Endothelial cell of umbilical vein (primary cell): ENCODE data around the gene NECTIN4. TPM values are rescaled to one million over a fixed set of nuclear protein-coding genes. Genes with fewer than 3 reads are reported as not detected.

ENCODE experiments used
- BruUV-seq: library from RNA; stranded (reverse); fragments of 400-500 nt; replicated peaks from 2 replicates; lab custom pipeline; 2021; lab: Mats Ljungman, UMichigan
- CTCF ChIA-PET: fragments of 300-600, 350-600 bp; sonication (Branson Sonifier 250); formaldehyde crosslinking; loops from one replicate; lab custom pipeline; 2021; ENCODE audit warnings: antibody characterized with exemption, inconsistent platforms; lab: Charles Lee
- POLR2A ChIA-PET: fragments of 300-600, 350-600 bp; sonication (Branson Sonifier 250); formaldehyde crosslinking; loops from one replicate; lab custom pipeline; 2021; ENCODE audit warnings: antibody characterized with exemption, inconsistent platforms; lab: Charles Lee
- DNase-seq: peaks from one replicate; pipeline ENCODE4 v3.0.0-alpha.2; 2011; ENCODE audit warnings: low read depth, low spot score
- FAIRE-seq: peaks from 2 replicates; lab custom pipeline; 2011; peaks lifted over from hg19 to GRCh38; lab: Jason Lieb, UNC
- H2AFZ ChIP-seq: 2 replicates; pipeline ENCODE4 v1.6.0; 2012; ENCODE audit warnings: low read depth, low read length, control low read depth, inconsistent platforms
- H3K27ac ChIP-seq: 2 replicates; pipeline ENCODE4 v1.5.1; 2011; ENCODE audit warnings: low read depth, mild to moderate bottlenecking, control low read depth, low read length, moderate library complexity; ENCODE audit not compliant: insufficient read depth
- H3K27me3 ChIP-seq, 2 experiments: 2 replicates each; pipeline versions ENCODE4 v1.6.0 to v1.6.1; 2011; ENCODE audit warnings: low read length in 2 of 2, mixed read lengths in 1 of 2; ENCODE audit not compliant: control insufficient read depth in 2 of 2, insufficient read depth in 2 of 2
- H3K36me3 ChIP-seq, 2 experiments: 2 replicates in 1 of 2; 3 replicates in 1 of 2; pipeline ENCODE4 v1.5.1; 2011; ENCODE audit warnings: low read length in 2 of 2, mild to moderate bottlenecking in 1 of 2, moderate library complexity in 1 of 2; ENCODE audit not compliant: control insufficient read depth in 2 of 2, insufficient read depth in 2 of 2; ENCODE audit errors: extremely low read depth in 1 of 2
- H3K4me1 ChIP-seq: 3 replicates; pipeline ENCODE4 v1.5.1; 2011; ENCODE audit warnings: mild to moderate bottlenecking, low read length; ENCODE audit not compliant: control insufficient read depth, insufficient read depth; ENCODE audit errors: extremely low read depth
- H3K4me2 ChIP-seq: 2 replicates; pipeline ENCODE4 v1.6.1; 2011; ENCODE audit warnings: low read length, control low read depth, mixed read lengths; ENCODE audit not compliant: insufficient read depth
- H3K4me3 ChIP-seq, 3 experiments: fragments of 200-600 bp in 1 of 3; sonication (generic), shearing (Covaris generic) in 1 of 3; replicated peaks in 1 of 3; 2 replicates each; pipeline ENCODE4 v1.5.1; 2011 to 2016; ENCODE audit warnings: control low read depth in 3 of 3, low read length in 3 of 3, mild to moderate bottlenecking in 2 of 3, inconsistent platforms in 1 of 3, low read depth in 1 of 3, moderate library complexity in 1 of 3; ENCODE audit not compliant: insufficient read depth in 1 of 3
- H3K79me2 ChIP-seq: 2 replicates; pipeline ENCODE4 v1.6.0; 2012; ENCODE audit warnings: low read length, inconsistent platforms; ENCODE audit not compliant: control insufficient read depth, insufficient read depth
- H3K9ac ChIP-seq: replicated peaks from 2 replicates; pipeline ENCODE3; 2011; ENCODE audit warnings: low read length, control low read depth; ENCODE audit not compliant: insufficient read depth; ENCODE audit errors: extremely low read depth
- H3K9me1 ChIP-seq: replicated peaks from 3 replicates; pipeline ENCODE4 v1.6.0; 2011; ENCODE audit warnings: mild to moderate bottlenecking, low read length; ENCODE audit not compliant: control insufficient read depth, insufficient read depth; ENCODE audit errors: extremely low read depth
- H3K9me3 ChIP-seq: replicated peaks from 2 replicates; pipeline ENCODE4 v1.5.1; 2012; ENCODE audit warnings: low read length, inconsistent platforms; ENCODE audit not compliant: control insufficient read depth, insufficient read depth
- H4K20me1 ChIP-seq: replicated peaks from 2 replicates; pipeline ENCODE3; 2011; ENCODE audit warnings: mild to moderate bottlenecking, low read length; ENCODE audit not compliant: control insufficient read depth, insufficient read depth; ENCODE audit errors: extremely low read depth
- CTCF ChIP-seq, 2 donors: IDR thresholded peaks; 1 replicate in 1 of 2; 2 replicates in 1 of 2; pipeline ENCODE4 v1.5.1; 2011; ENCODE audit warnings: low read length in 2 of 2, mild to moderate bottlenecking in 2 of 2, moderate library complexity in 2 of 2, control low read depth in 1 of 2, inconsistent platforms in 1 of 2, low read depth in 1 of 2; ENCODE audit not compliant: insufficient read depth in 1 of 2; ENCODE audit errors: extremely low read depth in 1 of 2
- JUN ChIP-seq: IDR thresholded peaks from 2 replicates; pipeline ENCODE4 v1.6.1; 2011; ENCODE audit warnings: borderline replicate concordance, low read depth; ENCODE audit not compliant: insufficient read length, insufficient read depth
- POLR2AphosphoS5 ChIP-seq: IDR thresholded peaks from 2 replicates; pipeline ENCODE4 v1.6.1; 2012; ENCODE audit warnings: low read depth, mild to moderate bottlenecking, control low read depth, low read length, moderate library complexity; ENCODE audit not compliant: insufficient read depth
- dilution Hi-C: fragments of 300-500 bp; cut with MboI; formaldehyde crosslinking; loops from one replicate; pipeline ENCODE4 v1.15.0; 2019; ENCODE audit warnings: low sequenced_read_pairs; ENCODE audit not compliant: extremely low pct_ligation_motif_present
- intact Hi-C: fragments of 100-400 bp; cut with micrococcal nuclease; formaldehyde crosslinking; loops from one replicate; pipeline ENCODE4 v1.10.0; 2022
- polyA plus RNA-seq, 4 experiments: library from polyadenylated mRNA; depleted of rRNA in 3 of 4; stranded (reverse) in 3 of 4; unstranded in 1 of 4; fragments of >200 nt; gene quantifications; 2 replicates each; pipeline versions ENCODE4 v1.2.1 to v1.2.3, GENCODE V29; 2011 to 2012; ENCODE audit warnings: missing spikeins in 1 of 4
- total RNA-seq: library from RNA; stranded (reverse); gene quantifications from 2 replicates; pipeline ENCODE4 v1.2.3, GENCODE V29; 2021
- TF ChIP-seq, protein P1 (sequence below): IDR thresholded peaks from 2 replicates; pipeline ENCODE4 v1.6.1; 2011; ENCODE audit not compliant: insufficient read depth, insufficient read length

Gene NECTIN4
- total and polyA plus RNA-seq, 2 donors (not counting 3 experiments of a cell fraction or from before 2014, with no cell fraction given) = 0.15 to 0.58 TPM

DNA sequence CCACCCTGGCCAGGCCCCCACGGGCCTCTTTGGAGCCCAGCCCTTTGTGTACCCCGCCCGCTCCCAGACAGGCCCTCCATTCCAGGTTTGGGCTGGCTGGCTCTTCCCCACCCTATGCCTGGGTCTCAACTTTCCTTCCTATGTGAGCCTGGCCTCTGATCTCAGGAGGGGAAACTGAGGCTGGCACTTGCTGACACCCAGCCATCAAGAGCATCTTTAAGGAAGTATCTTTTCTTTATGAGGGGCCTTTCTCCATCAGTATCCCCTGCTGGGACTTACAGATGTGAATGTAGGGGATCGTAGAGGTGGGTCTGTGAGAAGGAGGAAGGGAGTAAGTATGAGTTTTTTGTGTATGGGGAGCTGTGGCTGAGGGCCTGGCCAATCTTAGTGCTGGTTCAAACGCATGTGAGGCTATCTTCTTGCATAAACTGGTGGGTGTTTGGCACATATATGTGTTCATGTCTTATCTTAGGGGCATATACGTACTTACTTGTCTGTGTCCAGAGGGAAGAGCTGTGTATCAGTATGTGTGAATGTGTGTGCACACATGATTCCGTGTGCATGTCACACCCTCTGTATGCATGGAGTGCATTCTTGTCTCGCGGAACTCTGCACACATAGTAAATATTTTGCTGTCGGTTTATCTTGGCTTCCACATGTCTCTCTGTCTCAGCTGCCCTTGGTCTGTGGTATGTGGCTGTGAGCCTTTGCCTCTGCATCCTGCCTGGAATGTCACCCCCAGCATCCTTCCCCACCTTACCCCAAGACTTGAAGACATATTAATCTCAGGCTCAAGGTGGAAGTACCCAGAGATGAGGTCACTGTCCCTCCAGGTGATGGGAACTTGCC lies 5.4 kb downstream of the NECTIN4 start:
- H3K4me2 ChIP-seq = no peak overlapping the region
- no peak overlapping the region for H2AFZ ChIP-seq
- no peak for FAIRE-seq
- dilution Hi-C loops = no loop called here
- no peak overlapping the region for H3K9ac ChIP-seq
- no TSS peak for BruUV-seq
- CTCF ChIA-PET = interaction anchor here (1.0 to 1.9 kb wide), 3 partner anchors 10 to 87 kb away, joined by 4 to 6 read pairs (median 5); no protein-coding TSS in a partner anchor
- H3K4me3 ChIP-seq = no peak overlapping the region
- no peak overlapping the region for H3K27ac ChIP-seq
- no peaks in the 10 kb centered on the region for H3K9me1 ChIP-seq
- TF ChIP-seq JUN (no peak), CTCF (IDR thresholded peaks at IDR 0.05; ENCODE audit: extremely low read depth in 1 of 2, insufficient read depth in 1 of 2, low read depth in 1 of 2, low read length in 2 of 2) (no peak), POLR2AphosphoS5 (no peak)
- TF ChIP-seq, protein P1, sequence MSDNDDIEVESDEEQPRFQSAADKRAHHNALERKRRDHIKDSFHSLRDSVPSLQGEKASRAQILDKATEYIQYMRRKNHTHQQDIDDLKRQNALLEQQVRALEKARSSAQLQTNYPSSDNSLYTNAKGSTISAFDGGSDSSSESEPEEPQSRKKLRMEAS = no peak
- DNase-seq = no peak
- no peaks in the 10 kb centered on the region for H3K79me2 ChIP-seq
- no peaks in the 10 kb centered on the region for H3K4me1 ChIP-seq
- intact Hi-C loops = no loop called here
- H3K9me3 ChIP-seq = no peaks in the 10 kb centered on the region
- H4K20me1 ChIP-seq = no peaks in the 10 kb centered on the region
- no peaks in the 10 kb centered on the region for H3K27me3 ChIP-seq
- POLR2A ChIA-PET = no interaction called here
- H3K36me3 ChIP-seq = no peaks in the 10 kb centered on the region
